ENCODE measurements around the gene MRPL1.

DNA sequence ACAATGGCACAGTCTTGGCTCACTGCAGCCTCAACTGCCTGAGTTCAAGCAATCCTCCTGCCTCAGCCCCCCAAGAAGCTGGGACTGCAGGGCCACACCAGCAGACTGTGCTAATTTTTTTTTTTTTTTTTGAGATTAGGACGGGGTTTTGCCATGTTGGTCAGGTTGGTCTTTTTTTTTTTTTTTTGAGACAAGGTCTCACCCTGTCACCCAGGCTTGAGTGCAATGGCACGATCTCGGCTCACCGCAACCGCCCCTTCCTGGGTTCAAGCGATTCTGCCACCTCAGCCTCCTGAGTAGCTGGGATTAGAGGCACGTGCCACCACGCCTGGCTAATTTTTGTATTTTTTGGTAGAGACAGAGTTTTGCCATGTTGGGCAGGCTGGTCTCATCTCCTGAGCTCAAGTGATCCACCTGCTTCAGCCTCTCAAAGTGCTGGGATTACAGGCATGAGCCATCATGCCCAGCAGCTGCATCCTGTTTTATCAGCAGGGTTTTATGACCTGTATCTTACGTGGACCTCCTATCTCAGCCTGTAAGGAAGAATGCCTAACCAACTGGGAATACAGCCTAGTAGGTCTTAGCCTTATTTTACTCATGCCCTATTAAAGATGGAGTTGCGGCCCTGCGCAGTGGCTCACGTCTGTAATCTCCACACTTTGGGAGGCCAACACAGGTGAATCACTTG, 13.2 kb upstream of the MRPL1 start:
- TF ChIP-seq, protein P1, sequence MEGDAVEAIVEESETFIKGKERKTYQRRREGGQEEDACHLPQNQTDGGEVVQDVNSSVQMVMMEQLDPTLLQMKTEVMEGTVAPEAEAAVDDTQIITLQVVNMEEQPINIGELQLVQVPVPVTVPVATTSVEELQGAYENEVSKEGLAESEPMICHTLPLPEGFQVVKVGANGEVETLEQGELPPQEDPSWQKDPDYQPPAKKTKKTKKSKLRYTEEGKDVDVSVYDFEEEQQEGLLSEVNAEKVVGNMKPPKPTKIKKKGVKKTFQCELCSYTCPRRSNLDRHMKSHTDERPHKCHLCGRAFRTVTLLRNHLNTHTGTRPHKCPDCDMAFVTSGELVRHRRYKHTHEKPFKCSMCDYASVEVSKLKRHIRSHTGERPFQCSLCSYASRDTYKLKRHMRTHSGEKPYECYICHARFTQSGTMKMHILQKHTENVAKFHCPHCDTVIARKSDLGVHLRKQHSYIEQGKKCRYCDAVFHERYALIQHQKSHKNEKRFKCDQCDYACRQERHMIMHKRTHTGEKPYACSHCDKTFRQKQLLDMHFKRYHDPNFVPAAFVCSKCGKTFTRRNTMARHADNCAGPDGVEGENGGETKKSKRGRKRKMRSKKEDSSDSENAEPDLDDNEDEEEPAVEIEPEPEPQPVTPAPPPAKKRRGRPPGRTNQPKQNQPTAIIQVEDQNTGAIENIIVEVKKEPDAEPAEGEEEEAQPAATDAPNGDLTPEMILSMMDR (IDR thresholded peaks at IDR 0.05) = no peak
- no peak for TF ChIP-seq POLR2A (IDR thresholded peaks at IDR 0.05)
